ENCODE measurements around the gene HAS3. TPM values are rescaled to one million over a fixed set of nuclear protein-coding genes. Genes with fewer than 3 reads are reported as not detected.

Gene HAS3
- total RNA-seq, 1 experiment from 2014 or later, result 0.05 TPM

- peak; percentile 22 for DNase-seq (ENCODE audit: low read depth, low spot score)
- in situ Hi-C loops (cut with HindIII; ENCODE audit: low pct_unique_long_range_greater_than_20kb, low sequenced_read_pairs), result no loop called here
Measured at GRCh38 chr16:69166946-69167930, 61.8 kb downstream of the HAS3 start.

Other genes starting within 250 kb of the HAS3 start
- 70.5 and 80.5 TPM in 2 replicates for gene CHTF8, start 26.9 kb downstream of the HAS3 start, total RNA-seq (2014; rRNA removed; shearing (Covaris generic))
- 24.7 and 26.6 TPM in 2 replicates for gene UTP4, start 27.0 kb downstream of the HAS3 start, total RNA-seq (2014; rRNA removed; shearing (Covaris generic))
- 9.1 and 9.7 TPM in 2 replicates for gene SNTB2, start 81.5 kb downstream of the HAS3 start, total RNA-seq (2014; rRNA removed; shearing (Covaris generic))
- gene VPS4A, start 205.7 kb downstream of the HAS3 start, total RNA-seq (2014; rRNA removed; shearing (Covaris generic)), result 19.5 and 22.4 TPM in 2 replicates
- gene PDF, start 224.9 kb downstream of the HAS3 start, total RNA-seq (2014; rRNA removed; shearing (Covaris generic)), result 31.9 and 39.2 TPM in 2 replicates
- gene COG8, start 233.9 kb downstream of the HAS3 start, total RNA-seq (2014; rRNA removed; shearing (Covaris generic)), result 38.5 and 45.0 TPM in 2 replicates
- 22.8 and 34.1 TPM in 2 replicates for gene NIP7, start 234.1 kb downstream of the HAS3 start, total RNA-seq (2014; rRNA removed; shearing (Covaris generic))
- gene TMED6, start 246.1 kb downstream of the HAS3 start, total RNA-seq (2014; rRNA removed; shearing (Covaris generic)), result not detected in 2 replicates

Data from SK-MEL-5 (cell line).